Measurements from ENCODE around the gene PAK1. TPM values are rescaled to one million over a fixed set of nuclear protein-coding genes. Genes with fewer than 3 reads are reported as not detected.

Gene PAK1
- total and polyA plus RNA-seq, 2 donors (not counting 1 experiment from before 2014, with no cell fraction given), result 11.9 to 23.4 TPM

GRCh38 chr11:77431813-77432212, 42.1 kb downstream of the PAK1 start:
- ATAC-seq (ENCODE audit: low read depth) (no peak), DNase-seq (no peak)
- peaks cover 8% of the 10 kb centered on the region for H3K4me1 Mint-ChIP-seq
- no peak overlapping the region for H3K9ac ChIP-seq (ENCODE audit: low read length)
- no peaks in the 10 kb centered on the region for H3K27me3 ChIP-seq (replicated peaks in 1 of 4; ENCODE audit: control extremely low read depth in 1 of 4, control insufficient read depth in 3 of 4, insufficient read depth in 4 of 4, low read length in 3 of 4)
- H4K20me1 ChIP-seq (ENCODE audit: control insufficient read depth, insufficient read depth, low read length, poor library complexity, severe bottlenecking), result no peaks in the 10 kb centered on the region
- H3K27me3 Mint-ChIP-seq, result peaks cover 12% of the 10 kb centered on the region
- no peaks in the 10 kb centered on the region for H3K36me3 ChIP-seq (replicated peaks in 1 of 2; ENCODE audit: control extremely low read depth in 1 of 2, control insufficient read depth in 1 of 2, extremely low read depth in 1 of 2, insufficient read depth in 2 of 2, low read length in 1 of 2)
- intact Hi-C loops (cut with micrococcal nuclease), result no loop called here
- H3K27ac ChIP-seq (ENCODE audit: low read length in 2 of 2), result no peak overlapping the region
- H3K27ac Mint-ChIP-seq, result no peak overlapping the region
- H3K9me3 ChIP-seq (ENCODE audit: control extremely low read depth in 1 of 3, control insufficient read depth in 2 of 3, insufficient read depth in 1 of 3, low read length in 2 of 3), result no peaks in the 10 kb centered on the region
- no peak overlapping the region for H3K4me3 ChIP-seq (ENCODE audit: control extremely low read depth in 1 of 5, extremely low read depth in 1 of 5, insufficient read depth in 1 of 5, low read depth in 2 of 5, low read length in 4 of 5)
- ChIA-PET POLR2A (no interaction called here), CTCF (no interaction called here)
- H2AFZ ChIP-seq (ENCODE audit: insufficient read depth, low read depth, low read length, poor library complexity, severe bottlenecking), result no peak overlapping the region
- no peaks in the 10 kb centered on the region for H3K9me3 Mint-ChIP-seq (ENCODE audit: insufficient read depth)
- H3K4me1 ChIP-seq (ENCODE audit: control insufficient read depth in 2 of 2, insufficient read depth in 2 of 2, low read length in 2 of 2), result no peaks in the 10 kb centered on the region
- TF ChIP-seq CTCF (IDR thresholded peaks at IDR 0.05) (no peak), EZH2 (IDR thresholded peaks at IDR 0.05; ENCODE audit: borderline replicate concordance, insufficient read depth, low read depth, low read length, poor library complexity, severe bottlenecking) (no peak)
- H3K79me2 ChIP-seq (ENCODE audit: control insufficient read depth, insufficient read depth, low read length), result no peaks in the 10 kb centered on the region
- no peak overlapping the region for H3K4me2 ChIP-seq (replicated peaks; ENCODE audit: low read depth, low read length, poor library complexity, severe bottlenecking)
- WGBS (ENCODE audit: insufficient coverage), result no CpG with 5 or more reads among the region's 1 CpG
- no peak overlapping the region for H3K4me3 Mint-ChIP-seq

GRCh38 chr11:77428598-77428997, 45.3 kb downstream of the PAK1 start:
- Histone ChIP-seq H4K20me1 (ENCODE audit: control insufficient read depth, insufficient read depth, low read length, poor library complexity, severe bottlenecking) (no peaks in the 10 kb centered on the region), H3K4me3 (ENCODE audit: control extremely low read depth in 1 of 5, extremely low read depth in 1 of 5, insufficient read depth in 1 of 5, low read depth in 2 of 5, low read length in 4 of 5) (no peak overlapping the region), H3K27me3 (replicated peaks in 1 of 4; ENCODE audit: control extremely low read depth in 1 of 4, control insufficient read depth in 3 of 4, insufficient read depth in 4 of 4, low read length in 3 of 4) (no peaks in the 10 kb centered on the region), H3K36me3 (replicated peaks in 1 of 2; ENCODE audit: control extremely low read depth in 1 of 2, control insufficient read depth in 1 of 2, extremely low read depth in 1 of 2, insufficient read depth in 2 of 2, low read length in 1 of 2) (no peaks in the 10 kb centered on the region), H3K4me2 (replicated peaks; ENCODE audit: low read depth, low read length, poor library complexity, severe bottlenecking) (no peak overlapping the region), H3K9ac (ENCODE audit: low read length) (no peak overlapping the region), H2AFZ (ENCODE audit: insufficient read depth, low read depth, low read length, poor library complexity, severe bottlenecking) (no peak overlapping the region), H3K79me2 (ENCODE audit: control insufficient read depth, insufficient read depth, low read length) (no peaks in the 10 kb centered on the region), H3K27ac (ENCODE audit: low read length in 2 of 2) (no peak overlapping the region), H3K4me1 (ENCODE audit: control insufficient read depth in 2 of 2, insufficient read depth in 2 of 2, low read length in 2 of 2) (no peaks in the 10 kb centered on the region), H3K9me3 (ENCODE audit: control extremely low read depth in 1 of 3, control insufficient read depth in 2 of 3, insufficient read depth in 1 of 3, low read length in 2 of 3) (no peaks in the 10 kb centered on the region)
- TF ChIP-seq CTCF (IDR thresholded peaks at IDR 0.05) (no peak), EZH2 (IDR thresholded peaks at IDR 0.05; ENCODE audit: borderline replicate concordance, insufficient read depth, low read depth, low read length, poor library complexity, severe bottlenecking) (no peak)
- DNase-seq (no peak), ATAC-seq (ENCODE audit: low read depth) (no peak)
- no CpG with 5 or more reads among the region's 1 CpG for WGBS (ENCODE audit: insufficient coverage)
- Mint-ChIP-seq H3K27ac (no peak overlapping the region), H3K9me3 (ENCODE audit: insufficient read depth) (no peaks in the 10 kb centered on the region), H3K4me1 (peaks cover 3% of the 10 kb centered on the region), H3K27me3 (peaks cover 15% of the 10 kb centered on the region), H3K4me3 (no peak overlapping the region)
- ChIA-PET CTCF (no interaction called here), POLR2A (no interaction called here)
- intact Hi-C loops (cut with micrococcal nuclease), result no loop called here

Measured in B cell (primary cell).